Activated CD4-positive, alpha-beta T cell treated with anti-CD3 and anti-CD28 coated beads, Interleukin-2, amount 10 ng/mL, durations not matched to agents 24 days and 14 days (primary cell): Measurements from ENCODE around the gene SDC3. TPM values are rescaled to one million over a fixed set of nuclear protein-coding genes. Genes with fewer than 3 reads are reported as not detected.

ENCODE experiments used
- DNase-seq: peaks from one replicate; pipeline ENCODE4 v3.0.0; 2022
- H3K27ac Mint-ChIP-seq: one replicate; pipeline ENCODE4 v1.8.0; 2022; ENCODE audit warnings: mild to moderate bottlenecking, mixed read lengths
- H3K27me3 Mint-ChIP-seq: one replicate; pipeline ENCODE4 v1.8.0; 2022; ENCODE audit warnings: mixed read lengths
- H3K36me3 Mint-ChIP-seq: one replicate; pipeline ENCODE4 v1.8.0; 2022; ENCODE audit warnings: low read depth, mild to moderate bottlenecking, mixed read lengths
- H3K4me1 Mint-ChIP-seq: one replicate; pipeline ENCODE4 v1.8.0; 2021; ENCODE audit warnings: mixed read lengths
- H3K4me3 Mint-ChIP-seq: one replicate; pipeline ENCODE4 v1.8.0; 2022; ENCODE audit warnings: mild to moderate bottlenecking, moderate library complexity, mixed read lengths
- H3K9me3 Mint-ChIP-seq: one replicate; pipeline ENCODE4 v1.8.0; 2021; ENCODE audit warnings: mixed read lengths
- intact Hi-C: fragments of 100-400 bp; cut with micrococcal nuclease; formaldehyde crosslinking; loops from one replicate; pipeline ENCODE4 v1.15.1; 2023
- total RNA-seq: library from RNA; stranded (reverse); gene quantifications from 2 replicates; pipeline ENCODE4 v1.2.3, GENCODE V29; 2022

The SDC3 gene
- total RNA-seq, 1 donor from 2014 or later: 0.44 TPM

- Mint-ChIP-seq H3K27ac (peak overlapping the region; percentile 3), H3K4me3 (peak overlapping the region; percentile 17), H3K4me1 (peaks cover 11% of the 10 kb centered on the region), H3K9me3 (no peaks in the 10 kb centered on the region), H3K36me3 (peaks cover 2% of the 10 kb centered on the region), H3K27me3 (peaks cover 58% of the 10 kb centered on the region)
- intact Hi-C loops: no loop called here
- no peak for DNase-seq
Observed at GRCh38 chr1:30905916-30906620, 2.5 kb downstream of the SDC3 start.

- DNase-seq: no peak
- H3K9me3 Mint-ChIP-seq: no peaks in the 10 kb centered on the region
- peaks cover 11% of the 10 kb centered on the region for H3K4me1 Mint-ChIP-seq
- H3K4me3 Mint-ChIP-seq: peak overlapping the region; percentile 17
- H3K27me3 Mint-ChIP-seq: peaks cover 51% of the 10 kb centered on the region
- H3K27ac Mint-ChIP-seq: peak overlapping the region; percentile 3
- intact Hi-C loops: no loop called here
- peaks cover 2% of the 10 kb centered on the region for H3K36me3 Mint-ChIP-seq
Observed at GRCh38 chr1:30905403-30905802, 3.2 kb downstream of the SDC3 start.

- H3K4me1 Mint-ChIP-seq: peaks cover 11% of the 10 kb centered on the region
- H3K27ac Mint-ChIP-seq: no peak overlapping the region
- H3K27me3 Mint-ChIP-seq: peaks cover 46% of the 10 kb centered on the region
- H3K9me3 Mint-ChIP-seq: no peaks in the 10 kb centered on the region
- DNase-seq: no peak
- H3K36me3 Mint-ChIP-seq: peaks cover 2% of the 10 kb centered on the region
- intact Hi-C loops: no loop called here
- no peak overlapping the region for H3K4me3 Mint-ChIP-seq
Observed at GRCh38 chr1:30904962-30905335, 3.6 kb downstream of the SDC3 start.

GRCh38 chr1:30904191-30904961 lies 4.2 kb downstream of the SDC3 start:
- Mint-ChIP-seq H3K4me3 (no peak overlapping the region), H3K9me3 (no peaks in the 10 kb centered on the region), H3K27me3 (peaks cover 41% of the 10 kb centered on the region), H3K36me3 (peaks cover 2% of the 10 kb centered on the region), H3K27ac (no peak overlapping the region), H3K4me1 (peaks cover 9% of the 10 kb centered on the region)
- no peak for DNase-seq
- intact Hi-C loops: no loop called here

- intact Hi-C loops: no loop called here
- Mint-ChIP-seq H3K27me3 (peaks cover 36% of the 10 kb centered on the region), H3K36me3 (no peaks in the 10 kb centered on the region), H3K27ac (no peak overlapping the region), H3K4me3 (no peak overlapping the region), H3K9me3 (no peaks in the 10 kb centered on the region), H3K4me1 (peaks cover 7% of the 10 kb centered on the region)
- DNase-seq: no peak
Observed at GRCh38 chr1:30903343-30904034, 5.1 kb downstream of the SDC3 start.

GRCh38 chr1:30902593-30903290 lies 5.8 kb downstream of the SDC3 start:
- H3K36me3 Mint-ChIP-seq: no peaks in the 10 kb centered on the region

GRCh38 chr1:30901798-30902581 lies 6.6 kb downstream of the SDC3 start:
- Mint-ChIP-seq H3K4me1 (peaks cover 2% of the 10 kb centered on the region), H3K27me3 (peaks cover 27% of the 10 kb centered on the region), H3K36me3 (no peaks in the 10 kb centered on the region), H3K4me3 (no peak overlapping the region), H3K27ac (no peak overlapping the region), H3K9me3 (no peaks in the 10 kb centered on the region)
- intact Hi-C loops: no loop called here
- DNase-seq: no peak

More at GRCh38 chr1:30902593-30903290, 5.8 kb downstream of the SDC3 start:
- peaks cover 7% of the 10 kb centered on the region for H3K4me1 Mint-ChIP-seq
- intact Hi-C loops: no loop called here
- H3K27me3 Mint-ChIP-seq: peaks cover 34% of the 10 kb centered on the region
- H3K27ac Mint-ChIP-seq: no peak overlapping the region
- DNase-seq: no peak
- no peaks in the 10 kb centered on the region for H3K9me3 Mint-ChIP-seq
- no peak overlapping the region for H3K4me3 Mint-ChIP-seq

GRCh38 chr1:30900931-30901560 lies 7.5 kb downstream of the SDC3 start:
- Mint-ChIP-seq H3K36me3 (no peaks in the 10 kb centered on the region), H3K4me3 (no peak overlapping the region), H3K27me3 (peaks cover 28% of the 10 kb centered on the region), H3K9me3 (no peaks in the 10 kb centered on the region), H3K27ac (no peak overlapping the region), H3K4me1 (peaks cover 2% of the 10 kb centered on the region)
- intact Hi-C loops: no loop called here
- DNase-seq: no peak

GRCh38 chr1:30900486-30900885 lies 8.1 kb downstream of the SDC3 start:
- H3K9me3 Mint-ChIP-seq: no peaks in the 10 kb centered on the region
- intact Hi-C loops: no loop called here
- H3K4me3 Mint-ChIP-seq: no peak overlapping the region
- no peak for DNase-seq
- no peak overlapping the region for H3K27ac Mint-ChIP-seq
- H3K27me3 Mint-ChIP-seq: peaks cover 23% of the 10 kb centered on the region
- H3K4me1 Mint-ChIP-seq: peaks cover 2% of the 10 kb centered on the region
- no peaks in the 10 kb centered on the region for H3K36me3 Mint-ChIP-seq

- intact Hi-C loops: no loop called here
- Mint-ChIP-seq H3K4me1 (peaks cover 2% of the 10 kb centered on the region), H3K36me3 (no peaks in the 10 kb centered on the region), H3K9me3 (no peaks in the 10 kb centered on the region), H3K27me3 (peaks cover 20% of the 10 kb centered on the region), H3K4me3 (no peak overlapping the region), H3K27ac (no peak overlapping the region)
- DNase-seq: no peak
Observed at GRCh38 chr1:30899577-30900389, 8.8 kb downstream of the SDC3 start.

GRCh38 chr1:30898031-30898815 lies 10.3 kb downstream of the SDC3 start:
- H3K9me3 Mint-ChIP-seq: peaks cover 4% of the 10 kb centered on the region
- H3K4me1 Mint-ChIP-seq: peaks cover 3% of the 10 kb centered on the region
- intact Hi-C loops: no loop called here
- H3K27ac Mint-ChIP-seq: no peak overlapping the region
- no peak for DNase-seq
- H3K36me3 Mint-ChIP-seq: no peaks in the 10 kb centered on the region
- H3K4me3 Mint-ChIP-seq: no peak overlapping the region
- H3K27me3 Mint-ChIP-seq: peaks cover 10% of the 10 kb centered on the region

- H3K36me3 Mint-ChIP-seq: no peaks in the 10 kb centered on the region
- peaks cover 9% of the 10 kb centered on the region for H3K27me3 Mint-ChIP-seq
- H3K4me3 Mint-ChIP-seq: no peak overlapping the region
- no peak for DNase-seq
- H3K27ac Mint-ChIP-seq: no peak overlapping the region
- peaks cover 3% of the 10 kb centered on the region for H3K4me1 Mint-ChIP-seq
- peaks cover 4% of the 10 kb centered on the region for H3K9me3 Mint-ChIP-seq
- intact Hi-C loops: no loop called here
Observed at GRCh38 chr1:30896905-30897304, 11.7 kb downstream of the SDC3 start.
